ENCODE measurements around the gene KIAA1671.
"Not testable (repeated sequence)": the region's sequence is repeated elsewhere in the genome, so short reads cannot be mapped to it uniquely, and the experiment has no call there.

KIAA1671 gene

GRCh38 chr22:24951942-24952836, at the start of gene KIAA1671:
Gene KIAA1671 (plus strand): TSS chr22:24952716. CDS start chr22:25028000, 75,284 bp downstream.
- DNase-seq (ENCODE audit: low read depth): peak; percentile 1

- DNase-seq (ENCODE audit: low read depth): no peak
Observed at GRCh38 chr22:24905909-24906308, 46.6 kb upstream of the KIAA1671 start.

- not testable (repeated sequence) for DNase-seq (ENCODE audit: low read depth)
Observed at GRCh38 chr22:24907101-24907500, 45.4 kb upstream of the KIAA1671 start.

- no peak for DNase-seq (ENCODE audit: low read depth)
Observed at GRCh38 chr22:24920029-24920428, 32.5 kb upstream of the KIAA1671 start.

GRCh38 chr22:24925586-24926427, 26.7 kb upstream of the KIAA1671 start:
- DNase-seq (ENCODE audit: low read depth): no peak

GRCh38 chr22:24926428-24926725, 26.1 kb upstream of the KIAA1671 start:
- DNase-seq (ENCODE audit: low read depth): no peak

GRCh38 chr22:24926849-24927579, 25.5 kb upstream of the KIAA1671 start:
- DNase-seq (ENCODE audit: low read depth): no peak

GRCh38 chr22:24928322-24928721, 24.2 kb upstream of the KIAA1671 start:
- no peak for DNase-seq (ENCODE audit: low read depth)

GRCh38 chr22:24930678-24931077, 21.8 kb upstream of the KIAA1671 start:
- DNase-seq (ENCODE audit: low read depth): no peak

- DNase-seq (ENCODE audit: low read depth): no peak
Observed at GRCh38 chr22:24935771-24936483, 16.6 kb upstream of the KIAA1671 start.

GRCh38 chr22:24937114-24937513, 15.4 kb upstream of the KIAA1671 start:
- DNase-seq (ENCODE audit: low read depth): no peak

GRCh38 chr22:24938741-24939341, 13.7 kb upstream of the KIAA1671 start:
- DNase-seq (ENCODE audit: low read depth): peak; percentile 2

GRCh38 chr22:24942301-24942700, 10.2 kb upstream of the KIAA1671 start:
- DNase-seq (ENCODE audit: low read depth): no peak

GRCh38 chr22:24944217-24944937, 8.1 kb upstream of the KIAA1671 start:
- no peak for DNase-seq (ENCODE audit: low read depth)

GRCh38 chr22:24945430-24945829, 7.1 kb upstream of the KIAA1671 start:
- DNase-seq (ENCODE audit: low read depth): no peak

GRCh38 chr22:24947383-24947782, 5.1 kb upstream of the KIAA1671 start:
- no peak for DNase-seq (ENCODE audit: low read depth)

- no peak for DNase-seq (ENCODE audit: low read depth)
Observed at GRCh38 chr22:24947881-24948280, 4.6 kb upstream of the KIAA1671 start.

- no peak for DNase-seq (ENCODE audit: low read depth)
Observed at GRCh38 chr22:24948356-24949202, 3.9 kb upstream of the KIAA1671 start.

- no peak for DNase-seq (ENCODE audit: low read depth)
Observed at GRCh38 chr22:24950272-24950902, 2.1 kb upstream of the KIAA1671 start.
